GM18507 (cell line): ENCODE results near the gene ARHGEF38.
A peak's percentile ranks its signal among the peaks of the same experiment; 100 is the strongest.
"Not testable (repeated sequence)": the region's sequence is repeated elsewhere in the genome, so short reads cannot be mapped to it uniquely, and the experiment has no call there.

Experiments used
- DNase-seq: peaks from one replicate; pipeline ENCODE4 v3.0.0; 2011; ENCODE audit warnings: low read depth; ENCODE audit not compliant: insufficient read length; ENCODE audit errors: extremely low spot score
- FAIRE-seq: peaks from 2 replicates; lab custom pipeline; 2011; peaks lifted over from hg19 to GRCh38; lab: Jason Lieb, UNC

The ARHGEF38 gene

GRCh38 chr4:105686571-105686970 is 134.2 kb downstream of the ARHGEF38 start:
- FAIRE-seq (no peak), DNase-seq (no peak)

- not testable (repeated sequence) for DNase-seq, FAIRE-seq
Observed at GRCh38 chr4:105694812-105695211, 142.4 kb downstream of the ARHGEF38 start.

GRCh38 chr4:105695832-105696231 is 143.4 kb downstream of the ARHGEF38 start:
- not testable (repeated sequence) for DNase-seq, FAIRE-seq

- no peak for FAIRE-seq
- no peak for DNase-seq
Observed at GRCh38 chr4:105698607-105699006, 146.2 kb downstream of the ARHGEF38 start.

- FAIRE-seq (no peak), DNase-seq (no peak)
Observed at GRCh38 chr4:105707782-105708180, 155.4 kb downstream of the ARHGEF38 start.

- FAIRE-seq, result peak; percentile 95
- peak; percentile 65 for DNase-seq
Observed at GRCh38 chr4:105708181-105709080, 156.0 kb downstream of the ARHGEF38 start, which contains the start of the genes GSTCD and INTS12. TSS of gene GSTCD (plus strand) at chr4:105708784. CDS start at chr4:105717614, 8,830 bp downstream. TSS of gene INTS12 (minus strand) at chr4:105708689. CDS start at chr4:105700005, 8,684 bp downstream.

- FAIRE-seq, result peak; percentile 53
- DNase-seq, result no peak
Observed at GRCh38 chr4:105709081-105709450, 156.6 kb downstream of the ARHGEF38 start.

GRCh38 chr4:105710012-105710600 is 157.7 kb downstream of the ARHGEF38 start:
- DNase-seq (no peak), FAIRE-seq (no peak)

GRCh38 chr4:105710678-105711077 is 158.3 kb downstream of the ARHGEF38 start:
- DNase-seq, result no peak
- FAIRE-seq, result no peak

- no peak for DNase-seq
- FAIRE-seq, result peak; percentile 24
Observed at GRCh38 chr4:105712766-105713165, 160.3 kb downstream of the ARHGEF38 start.

- FAIRE-seq (peak; percentile 36), DNase-seq (no peak)
Observed at GRCh38 chr4:105714071-105714521, 161.7 kb downstream of the ARHGEF38 start.

- FAIRE-seq, result no peak
Observed at GRCh38 chr4:105714932-105715331, 162.5 kb downstream of the ARHGEF38 start.

GRCh38 chr4:105715692-105716278 is 163.4 kb downstream of the ARHGEF38 start:
- FAIRE-seq (peak; percentile 59), DNase-seq (no peak)

More at GRCh38 chr4:105714932-105715331, 162.5 kb downstream of the ARHGEF38 start:
- DNase-seq, result no peak

- DNase-seq, result no peak
- FAIRE-seq, result no peak
Observed at GRCh38 chr4:105719204-105719603, 166.8 kb downstream of the ARHGEF38 start.

GRCh38 chr4:105725623-105726022 is 173.2 kb downstream of the ARHGEF38 start:
- FAIRE-seq (no peak), DNase-seq (no peak)

GRCh38 chr4:105729895-105730294 is 177.5 kb downstream of the ARHGEF38 start:
- FAIRE-seq, DNase-seq: not testable (repeated sequence)
